Natural killer cell (primary cell): ENCODE data around the gene RNF125. TPM values are rescaled to one million over a fixed set of nuclear protein-coding genes. Genes with fewer than 3 reads are reported as not detected.

Experiments used
- ATAC-seq, 3 donors: fragments of 150-1000 bp in 2 of 3; fragments of 200-7000 bp in 1 of 3; cut with Tn5 transposase; 1 replicate in 1 of 3; 2 replicates in 2 of 3; pipeline ENCODE4 v1.10.0; 2021; ENCODE audit warnings: mild to moderate bottlenecking in 2 of 3, moderate library complexity in 2 of 3
- DNase-seq, 2 donors: peaks; one replicate each; pipeline versions ENCODE4 v3.0.0 to v3.0.0-alpha.2; 2013 to 2021; ENCODE audit warnings: mixed read lengths in 1 of 2
- H3K27ac ChIP-seq: one replicate; pipeline ENCODE4 v1.5.1; 2013; ENCODE audit warnings: mild to moderate bottlenecking, low read length
- H3K27me3 ChIP-seq: one replicate; pipeline ENCODE4 v1.6.1; 2013; ENCODE audit warnings: low read length; ENCODE audit not compliant: control insufficient read depth, insufficient read depth
- H3K36me3 ChIP-seq: one replicate; pipeline ENCODE4 v1.6.1; 2013; ENCODE audit warnings: low read length; ENCODE audit not compliant: control insufficient read depth, insufficient read depth
- H3K4me1 ChIP-seq: one replicate; pipeline ENCODE4 v1.6.1; 2013; ENCODE audit warnings: low read length; ENCODE audit not compliant: control insufficient read depth, insufficient read depth
- H3K4me3 ChIP-seq: one replicate; pipeline ENCODE4 v1.5.1; 2013; ENCODE audit warnings: low read length
- H3K9me3 ChIP-seq: one replicate; pipeline ENCODE4 v1.6.1; 2013; ENCODE audit warnings: low read length; ENCODE audit not compliant: control insufficient read depth, insufficient read depth
- H3K27ac Mint-ChIP-seq, 2 donors: one replicate each; pipeline ENCODE4 v1.8.0; 2022; ENCODE audit warnings: mild to moderate bottlenecking in 2 of 2, mixed read lengths in 2 of 2, moderate library complexity in 1 of 2
- H3K27me3 Mint-ChIP-seq, 2 donors: one replicate each; pipeline ENCODE4 v1.8.0; 2022; ENCODE audit warnings: low read depth in 2 of 2, mixed read lengths in 2 of 2
- H3K36me3 Mint-ChIP-seq: one replicate; pipeline ENCODE4 v1.8.0; 2022; ENCODE audit warnings: mixed read lengths
- H3K4me1 Mint-ChIP-seq, 2 donors: one replicate each; pipeline ENCODE4 v1.8.0; 2022; ENCODE audit warnings: mixed read lengths in 2 of 2
- H3K4me3 Mint-ChIP-seq: one replicate; pipeline ENCODE4 v1.8.0; 2022; ENCODE audit warnings: mild to moderate bottlenecking, moderate library complexity, mixed read lengths
- H3K9me3 Mint-ChIP-seq, 2 donors: one replicate each; pipeline ENCODE4 v1.8.0; 2022; ENCODE audit warnings: mixed read lengths in 2 of 2
- CTCF ChIP-seq: fragments of 200-600 bp; IDR thresholded peaks from one replicate; pipeline ENCODE4 v1.8.0; 2022; ENCODE audit warnings: antibody characterized with exemption
- WGBS: methylation state at CpG from one replicate; pipeline ENCODE4 v1.1.7; 2013; ENCODE audit warnings: missing lambda C conversion rate; ENCODE audit not compliant: insufficient coverage; 5-methylcytosine and 5-hydroxymethylcytosine counted together
- intact Hi-C: fragments of 100-400 bp; cut with micrococcal nuclease; formaldehyde crosslinking; loops from one replicate; pipeline ENCODE4 v1.14.2; 2022
- total RNA-seq, 4 donors: library from RNA; stranded (reverse); fragments of 120-200 nt in 1 of 4; gene quantifications; one replicate each; pipeline versions ENCODE4 v1.2.3 to v1.2.4, GENCODE V29; 2013 to 2022

The RNF125 gene
- total RNA-seq, 3 donors from 2014 or later (not counting 1 experiment from before 2014, with no cell fraction given): 74.7 to 105 (median 96.7) TPM

- DNase-seq (peak; percentile 98 to 99), ATAC-seq (peak; percentile 87 to 97 (median 88))
- no peaks in the 10 kb centered on the region for H3K9me3 ChIP-seq
- Mint-ChIP-seq H3K27me3 (no peaks in the 10 kb centered on the region), H3K9me3 (no peaks in the 10 kb centered on the region), H3K4me1 (peaks cover 42 to 43% of the 10 kb centered on the region in 2 donors), H3K4me3 (peak overlapping the region; percentile 100), H3K27ac (peak overlapping the region; percentile 95 to 96), H3K36me3 (peaks cover 8% of the 10 kb centered on the region)
- peaks cover 14% of the 10 kb centered on the region for H3K36me3 ChIP-seq
- H3K27me3 ChIP-seq: no peaks in the 10 kb centered on the region
- peak overlapping the region; percentile 97 for H3K4me3 ChIP-seq
- intact Hi-C loops: loop anchor here (1.0 to 2.0 kb wide), 3 partner anchors 52 to 149 kb away; partner anchors contain the start of genes RNF125 and TRAPPC8
- WGBS: under 1% methylated on average over 77 of the region's 77 CpGs
- peaks cover 13% of the 10 kb centered on the region for H3K4me1 ChIP-seq
- no peak for TF ChIP-seq CTCF
- H3K27ac ChIP-seq: peak overlapping the region; percentile 99
Observed at GRCh38 chr18:32092422-32093101, 73.9 kb downstream of the RNF125 start.

GRCh38 chr18:32093102-32093511, 74.5 kb downstream of the RNF125 start:
- Mint-ChIP-seq H3K27me3 (no peaks in the 10 kb centered on the region), H3K27ac (peak overlapping the region; percentile 95 to 96), H3K36me3 (peaks cover 8% of the 10 kb centered on the region), H3K4me1 (peaks cover 42 to 47% of the 10 kb centered on the region in 2 donors), H3K4me3 (peak overlapping the region; percentile 100), H3K9me3 (no peaks in the 10 kb centered on the region)
- ATAC-seq (peak; percentile 12 to 36 (median 12)), DNase-seq (peak; percentile 44 to 69)
- intact Hi-C loops: loop anchor here (2.0 kb wide), 1 partner anchor 52 kb away; no protein-coding TSS in a partner anchor
- Histone ChIP-seq H3K4me1 (peaks cover 17% of the 10 kb centered on the region), H3K9me3 (no peaks in the 10 kb centered on the region), H3K4me3 (peak overlapping the region; percentile 97), H3K36me3 (peaks cover 12% of the 10 kb centered on the region), H3K27ac (peak overlapping the region; percentile 89), H3K27me3 (no peaks in the 10 kb centered on the region)
- under 1% methylated on average over 31 of the region's 32 CpGs for WGBS
- no peak for TF ChIP-seq CTCF

- no peak for ATAC-seq
- Mint-ChIP-seq H3K4me3 (peak overlapping the region; percentile 100), H3K9me3 (no peaks in the 10 kb centered on the region), H3K27ac (peak overlapping the region; percentile 95 to 96), H3K36me3 (peaks cover 8% of the 10 kb centered on the region), H3K4me1 (peaks cover 42 to 47% of the 10 kb centered on the region in 2 donors), H3K27me3 (no peaks in the 10 kb centered on the region)
- Histone ChIP-seq H3K27me3 (no peaks in the 10 kb centered on the region), H3K4me1 (peaks cover 19% of the 10 kb centered on the region), H3K4me3 (peak overlapping the region; percentile 97), H3K36me3 (peaks cover 12% of the 10 kb centered on the region), H3K9me3 (no peaks in the 10 kb centered on the region), H3K27ac (peak overlapping the region; percentile 89)
- WGBS: 5% methylated on average over 4 of the region's 7 CpGs
- intact Hi-C loops: loop anchor here (2.0 kb wide), 1 partner anchor 53 kb away; no protein-coding TSS in a partner anchor
- TF ChIP-seq CTCF: no peak
- DNase-seq: no peak
Observed at GRCh38 chr18:32093523-32093922, 74.9 kb downstream of the RNF125 start.
